ENCODE measurements around the gene NMUR1. TPM values are rescaled to one million over a fixed set of nuclear protein-coding genes. Genes with fewer than 3 reads are reported as not detected.
A peak's percentile ranks its signal among the peaks of the same experiment; 100 is the strongest.

The NMUR1 gene
- total RNA-seq, 2 donors from 2014 or later, result 3.1 to 3.4 TPM

- no peaks in the 10 kb centered on the region for H3K36me3 Mint-ChIP-seq
- ATAC-seq (no peak), DNase-seq (ENCODE audit: low spot score) (no peak)
- H3K27me3 Mint-ChIP-seq, result no peaks in the 10 kb centered on the region
- peak overlapping the region; percentile 90 to 94 for H3K27ac Mint-ChIP-seq
- H3K9me3 Mint-ChIP-seq, result no peaks in the 10 kb centered on the region
- peak overlapping the region; percentile 90 for H3K4me3 Mint-ChIP-seq
- peaks cover 10 to 11% of the 10 kb centered on the region in 2 donors for H3K4me1 Mint-ChIP-seq (ENCODE audit: low read depth in 2 of 2)
These were observed 16.5 kb downstream of the NMUR1 start for GRCh38 chr2:231513746-231514224.

DNA sequence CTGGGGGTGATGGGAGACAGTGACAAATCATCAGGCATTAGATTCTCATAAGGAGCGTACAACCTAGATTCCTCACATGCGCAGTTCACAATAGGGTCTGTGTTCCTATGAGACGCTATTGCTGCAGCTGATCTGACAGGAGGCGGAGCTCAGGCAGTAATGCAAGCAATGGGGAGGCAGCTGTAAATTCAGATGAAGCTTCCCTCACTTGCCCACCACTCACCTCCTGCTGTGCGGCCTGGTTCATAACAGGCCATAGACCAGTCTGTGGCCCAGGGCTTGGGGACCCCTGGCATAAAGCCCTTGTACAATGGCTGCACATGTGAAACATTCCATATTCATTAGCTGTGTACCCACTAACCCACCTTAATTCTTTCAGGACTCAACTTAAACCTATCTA, 18.0 kb downstream of the NMUR1 start:
- Mint-ChIP-seq H3K9me3 (no peaks in the 10 kb centered on the region), H3K4me3 (no peak overlapping the region), H3K27ac (no peak overlapping the region), H3K27me3 (no peaks in the 10 kb centered on the region), H3K4me1 (ENCODE audit: low read depth in 2 of 2) (peaks cover 10 to 11% of the 10 kb centered on the region in 2 donors), H3K36me3 (no peaks in the 10 kb centered on the region)
- DNase-seq (ENCODE audit: low spot score) (no peak), ATAC-seq (no peak)

DNA sequence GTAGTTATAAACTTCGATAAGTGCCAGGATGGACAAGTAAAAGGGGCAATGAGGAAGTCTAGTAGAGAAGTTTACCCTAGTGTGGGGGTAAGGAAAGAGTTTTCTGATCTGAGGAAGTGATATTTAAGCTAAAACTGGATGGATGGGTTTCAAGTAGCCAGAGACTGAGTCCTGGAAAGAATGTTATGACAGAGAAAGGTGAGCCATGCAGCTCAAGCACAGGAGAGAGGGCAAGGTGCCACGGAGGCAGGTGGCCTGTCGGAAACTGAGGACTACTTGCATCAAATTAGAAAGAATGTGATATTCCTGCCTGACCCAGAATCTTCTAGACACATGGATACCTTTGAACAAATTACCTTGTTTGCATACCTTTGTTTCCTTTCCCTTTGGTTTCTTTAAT, 26.5 kb downstream of the NMUR1 start:
- Mint-ChIP-seq H3K36me3 (no peaks in the 10 kb centered on the region), H3K4me3 (no peak overlapping the region), H3K27me3 (no peaks in the 10 kb centered on the region), H3K9me3 (no peaks in the 10 kb centered on the region), H3K27ac (no peak overlapping the region), H3K4me1 (ENCODE audit: low read depth in 2 of 2) (no peaks in the 10 kb centered on the region)
- DNase-seq (ENCODE audit: low spot score) (no peak), ATAC-seq (no peak)

- no peak for ATAC-seq
- DNase-seq (ENCODE audit: low spot score), result no peak
- Mint-ChIP-seq H3K27ac (no peak overlapping the region), H3K4me1 (ENCODE audit: low read depth in 2 of 2) (no peaks in the 10 kb centered on the region), H3K9me3 (no peaks in the 10 kb centered on the region), H3K4me3 (no peak overlapping the region), H3K27me3 (no peaks in the 10 kb centered on the region), H3K36me3 (no peaks in the 10 kb centered on the region)
These were observed 27.6 kb downstream of the NMUR1 start for GRCh38 chr2:231502596-231502995.

DNA sequence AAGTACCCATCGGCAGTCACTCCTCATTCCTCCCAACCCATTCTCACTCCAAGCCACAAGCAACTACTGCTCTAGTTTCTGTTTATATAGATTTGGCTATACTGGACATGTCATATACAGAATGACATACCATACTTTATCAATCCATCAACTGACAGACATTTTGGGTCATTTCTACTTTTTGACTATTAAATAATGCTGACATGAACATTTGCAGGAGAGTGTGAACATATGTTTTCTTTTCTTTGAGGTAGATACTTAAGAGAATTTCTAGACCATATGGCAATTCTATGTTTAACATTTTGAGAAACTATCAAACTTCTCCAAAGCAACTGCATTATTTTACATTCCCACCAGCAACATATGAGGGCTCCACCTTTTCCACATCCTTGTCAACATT, 32.6 kb downstream of the NMUR1 start:
- Mint-ChIP-seq H3K36me3 (no peaks in the 10 kb centered on the region), H3K4me3 (no peak overlapping the region), H3K27ac (no peak overlapping the region), H3K9me3 (no peaks in the 10 kb centered on the region), H3K27me3 (no peaks in the 10 kb centered on the region), H3K4me1 (ENCODE audit: low read depth in 2 of 2) (peaks cover 6% of the 10 kb centered on the region in 2 donors)
- ATAC-seq (no peak), DNase-seq (ENCODE audit: low spot score) (no peak)

- H3K27me3 Mint-ChIP-seq, result no peaks in the 10 kb centered on the region
- H3K4me1 Mint-ChIP-seq (ENCODE audit: low read depth in 2 of 2), result peaks cover 6% of the 10 kb centered on the region in 2 donors
- H3K36me3 Mint-ChIP-seq, result no peaks in the 10 kb centered on the region
- ATAC-seq (peak in 1 of 2 donors; percentile 51), DNase-seq (ENCODE audit: low spot score) (no peak)
- no peaks in the 10 kb centered on the region for H3K9me3 Mint-ChIP-seq
- H3K27ac Mint-ChIP-seq, result peak overlapping the region; percentile 3 to 34
- no peak overlapping the region for H3K4me3 Mint-ChIP-seq
These were observed 35.6 kb downstream of the NMUR1 start for GRCh38 chr2:231494669-231495068.

DNA sequence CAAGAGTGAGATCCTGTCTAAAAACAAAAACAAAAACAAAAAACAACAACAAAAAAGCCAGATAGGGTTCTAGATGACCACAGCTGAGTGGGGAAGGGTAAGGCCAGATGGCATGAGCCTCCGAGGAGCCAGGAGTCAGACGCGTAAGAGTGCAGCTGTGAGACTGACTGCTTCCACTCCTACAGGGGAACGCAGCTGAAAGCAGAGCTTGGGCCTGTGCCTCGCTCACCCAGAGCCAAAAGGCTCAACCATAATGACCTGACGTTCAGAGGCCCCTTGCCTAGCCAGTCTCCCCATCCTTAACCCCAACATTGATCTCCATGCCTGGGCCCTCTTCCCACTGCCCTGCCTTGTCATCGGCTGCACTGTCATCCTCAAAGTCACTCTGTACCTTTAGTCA, 39.4 kb downstream of the NMUR1 start:
- H3K36me3 Mint-ChIP-seq, result no peaks in the 10 kb centered on the region
- DNase-seq (ENCODE audit: low spot score) (no peak), ATAC-seq (no peak)
- peaks cover 6% of the 10 kb centered on the region in 2 donors for H3K4me1 Mint-ChIP-seq (ENCODE audit: low read depth in 2 of 2)
- H3K27me3 Mint-ChIP-seq, result no peaks in the 10 kb centered on the region
- no peak overlapping the region for H3K4me3 Mint-ChIP-seq
- no peak overlapping the region for H3K27ac Mint-ChIP-seq
- no peaks in the 10 kb centered on the region for H3K9me3 Mint-ChIP-seq

DNA sequence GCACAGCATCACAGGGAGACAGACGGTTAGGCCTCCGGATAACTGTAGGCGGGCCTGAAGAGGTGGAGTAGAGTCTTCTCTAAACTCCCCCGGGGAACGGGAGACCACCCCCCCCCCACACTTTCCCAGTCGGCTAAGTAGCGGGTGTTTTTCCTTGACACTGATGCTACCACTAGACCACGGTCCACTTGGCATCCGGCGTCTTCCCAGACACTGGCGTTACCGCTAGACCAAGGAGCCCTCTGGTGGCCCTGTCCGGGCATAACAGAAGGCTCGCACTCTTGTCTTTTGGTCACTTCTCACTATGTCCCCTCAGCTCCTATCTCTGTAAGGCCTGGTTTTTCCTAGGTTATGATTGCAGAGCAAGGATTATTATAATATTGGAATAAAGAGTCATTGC, 40.3 kb downstream of the NMUR1 start:
- Mint-ChIP-seq H3K27ac (no peak overlapping the region), H3K36me3 (no peaks in the 10 kb centered on the region), H3K4me1 (ENCODE audit: low read depth in 2 of 2) (peaks cover 3 to 4% of the 10 kb centered on the region in 2 donors), H3K9me3 (no peaks in the 10 kb centered on the region), H3K27me3 (no peaks in the 10 kb centered on the region), H3K4me3 (no peak overlapping the region)
- DNase-seq (ENCODE audit: low spot score), result no peak
- no peak for ATAC-seq

GRCh38 chr2:231488331-231488730, 41.9 kb downstream of the NMUR1 start:
- no peaks in the 10 kb centered on the region for H3K9me3 Mint-ChIP-seq
- peaks cover 0 to 2% of the 10 kb centered on the region in 2 donors for H3K4me1 Mint-ChIP-seq (ENCODE audit: low read depth in 2 of 2)
- H3K27ac Mint-ChIP-seq, result no peak overlapping the region
- ATAC-seq (no peak), DNase-seq (ENCODE audit: low spot score) (no peak)
- H3K4me3 Mint-ChIP-seq, result no peak overlapping the region
- H3K27me3 Mint-ChIP-seq, result no peaks in the 10 kb centered on the region
- H3K36me3 Mint-ChIP-seq, result no peaks in the 10 kb centered on the region

- Mint-ChIP-seq H3K4me1 (ENCODE audit: low read depth in 2 of 2) (peaks cover 0 to 6% of the 10 kb centered on the region in 2 donors), H3K27ac (no peak overlapping the region), H3K4me3 (no peak overlapping the region), H3K36me3 (no peaks in the 10 kb centered on the region), H3K9me3 (no peaks in the 10 kb centered on the region), H3K27me3 (no peaks in the 10 kb centered on the region)
- ATAC-seq, result no peak
- no peak for DNase-seq (ENCODE audit: low spot score)
These were observed 43.2 kb downstream of the NMUR1 start for GRCh38 chr2:231486851-231487596.

GRCh38 chr2:231483398-231484329, 46.6 kb downstream of the NMUR1 start:
- no peaks in the 10 kb centered on the region for H3K27me3 Mint-ChIP-seq
- H3K4me3 Mint-ChIP-seq, result peak overlapping the region; percentile 54
- no peaks in the 10 kb centered on the region for H3K9me3 Mint-ChIP-seq
- DNase-seq (ENCODE audit: low spot score), result no peak
- ATAC-seq, result peak; percentile 64 to 69
- peaks cover 0 to 6% of the 10 kb centered on the region in 2 donors for H3K4me1 Mint-ChIP-seq (ENCODE audit: low read depth in 2 of 2)
- no peaks in the 10 kb centered on the region for H3K36me3 Mint-ChIP-seq
- H3K27ac Mint-ChIP-seq, result peak overlapping the region; percentile 78 to 86

DNA sequence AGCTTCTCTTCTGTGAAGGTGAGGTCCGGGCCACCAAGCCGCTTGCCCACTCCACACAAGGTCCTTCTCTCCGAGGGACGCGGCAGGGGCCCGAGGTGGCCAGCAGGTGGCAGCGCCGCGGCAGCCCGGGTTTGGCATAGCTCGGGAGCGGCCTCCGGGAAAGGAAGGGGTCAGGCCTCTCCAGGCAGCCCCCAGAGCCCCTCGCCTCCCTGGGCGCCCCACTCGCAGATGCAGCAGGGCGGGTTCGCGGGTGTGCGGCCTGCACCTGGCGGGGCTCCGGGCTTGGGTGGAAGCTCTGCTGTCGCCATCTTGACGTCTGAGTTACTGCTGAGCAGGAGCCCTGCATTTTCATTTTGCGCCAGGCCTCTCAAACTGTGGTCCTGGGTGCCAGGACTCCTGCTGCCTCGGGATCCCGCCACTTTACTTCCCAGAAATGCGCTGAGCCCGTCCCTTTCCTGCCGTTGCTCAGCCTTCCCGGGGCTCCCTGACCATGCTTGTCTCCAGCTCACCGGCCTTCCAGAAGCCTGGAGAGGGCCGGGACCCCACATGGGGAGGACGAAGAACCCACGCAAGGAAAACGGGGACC, 47.3 kb downstream of the NMUR1 start:
- peak; percentile 89 to 90 for ATAC-seq
- H3K4me1 Mint-ChIP-seq (ENCODE audit: low read depth in 2 of 2), result peaks cover 0 to 6% of the 10 kb centered on the region in 2 donors
- H3K4me3 Mint-ChIP-seq, result peak overlapping the region; percentile 54
- no peaks in the 10 kb centered on the region for H3K9me3 Mint-ChIP-seq
- no peaks in the 10 kb centered on the region for H3K36me3 Mint-ChIP-seq
- H3K27me3 Mint-ChIP-seq, result no peaks in the 10 kb centered on the region
- DNase-seq (ENCODE audit: low spot score), result peak; percentile 87
- peak overlapping the region; percentile 78 to 86 for H3K27ac Mint-ChIP-seq

DNA sequence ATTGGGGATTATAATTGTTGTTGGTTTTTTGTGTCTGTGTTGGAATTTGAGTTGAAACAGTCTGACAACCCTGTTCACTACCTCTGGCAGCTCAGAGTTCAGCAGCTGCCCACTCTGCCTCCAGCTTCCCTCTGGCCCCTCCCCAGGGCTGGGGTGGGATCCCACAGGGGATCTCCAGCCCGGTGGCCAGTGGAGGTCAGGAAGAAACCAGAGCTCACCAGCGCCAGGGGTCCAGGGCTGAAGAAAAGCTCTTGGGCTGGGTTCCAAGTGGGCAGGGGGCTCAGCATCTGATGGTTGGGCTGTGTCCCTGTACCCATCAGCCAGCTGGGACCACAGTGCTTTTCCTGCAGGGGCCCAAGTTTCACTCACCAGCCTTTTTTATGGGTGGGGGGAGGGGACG, 49.5 kb downstream of the NMUR1 start:
- Mint-ChIP-seq H3K36me3 (no peaks in the 10 kb centered on the region), H3K27me3 (no peaks in the 10 kb centered on the region), H3K4me1 (ENCODE audit: low read depth in 2 of 2) (peaks cover 0 to 6% of the 10 kb centered on the region in 2 donors), H3K27ac (no peak overlapping the region), H3K4me3 (no peak overlapping the region), H3K9me3 (no peaks in the 10 kb centered on the region)
- no peak for ATAC-seq
- DNase-seq (ENCODE audit: low spot score), result no peak

GRCh38 chr2:231479455-231479854, 50.8 kb downstream of the NMUR1 start:
- H3K27ac Mint-ChIP-seq, result no peak overlapping the region
- H3K36me3 Mint-ChIP-seq, result no peaks in the 10 kb centered on the region
- H3K4me3 Mint-ChIP-seq, result no peak overlapping the region
- ATAC-seq (no peak), DNase-seq (ENCODE audit: low spot score) (no peak)
- H3K4me1 Mint-ChIP-seq (ENCODE audit: low read depth in 2 of 2), result peaks cover 0 to 6% of the 10 kb centered on the region in 2 donors
- H3K9me3 Mint-ChIP-seq, result no peaks in the 10 kb centered on the region
- no peaks in the 10 kb centered on the region for H3K27me3 Mint-ChIP-seq
